Calu3 (cell line): ENCODE data around the gene IPPK. TPM values are rescaled to one million over a fixed set of nuclear protein-coding genes. Genes with fewer than 3 reads are reported as not detected.

ENCODE experiments used
- BruUV-seq: library from RNA; stranded (reverse); fragments of 400-500 nt; replicated peaks from 2 replicates; lab custom pipeline; 2021; lab: Mats Ljungman, UMichigan
- CTCF ChIA-PET: fragments of 300-600 bp; sonication (Branson Sonifier 250); formaldehyde crosslinking; loops from one replicate; lab custom pipeline; 2022; ENCODE audit warnings: antibody characterized with exemption; lab: Charles Lee
- DNase-seq: peaks from one replicate; pipeline ENCODE4 v3.0.0; 2022
- H3K27ac Mint-ChIP-seq: one replicate; pipeline ENCODE4 v1.8.0; 2022; ENCODE audit warnings: mixed read lengths; ENCODE audit not compliant: unreplicated experiment
- H3K27me3 Mint-ChIP-seq: one replicate; pipeline ENCODE4 v1.8.0; 2022; ENCODE audit warnings: mixed read lengths; ENCODE audit not compliant: unreplicated experiment
- H3K36me3 Mint-ChIP-seq: one replicate; pipeline ENCODE4 v1.8.0; 2022; ENCODE audit warnings: mild to moderate bottlenecking, moderate library complexity, mixed read lengths; ENCODE audit not compliant: insufficient read depth, unreplicated experiment
- H3K4me1 Mint-ChIP-seq: one replicate; pipeline ENCODE4 v1.8.0; 2022; ENCODE audit warnings: mild to moderate bottlenecking, low read depth, mixed read lengths; ENCODE audit not compliant: unreplicated experiment
- H3K4me3 Mint-ChIP-seq: one replicate; pipeline ENCODE4 v1.8.0; 2022; ENCODE audit warnings: mild to moderate bottlenecking, low read depth, moderate library complexity, mixed read lengths; ENCODE audit not compliant: unreplicated experiment
- H3K9me3 Mint-ChIP-seq: one replicate; pipeline ENCODE4 v1.8.0; 2022; ENCODE audit warnings: low read depth, mixed read lengths; ENCODE audit not compliant: unreplicated experiment
- CTCF ChIP-seq: fragments of 200-600 bp; IDR thresholded peaks from one replicate; pipeline ENCODE4 v1.8.0; 2022; ENCODE audit warnings: antibody characterized with exemption; ENCODE audit not compliant: unreplicated experiment
- intact Hi-C: fragments of 100-400 bp; cut with micrococcal nuclease; formaldehyde crosslinking; loops from one replicate; pipeline ENCODE4 v1.10.0; 2022; ENCODE audit not compliant: unreplicated experiment
- total RNA-seq: library from RNA; stranded (reverse); gene quantifications from 2 replicates; pipeline ENCODE4 v1.2.3, GENCODE V29; 2022

Gene IPPK
- total RNA-seq, 1 experiment from 2014 or later, result 8.9 TPM

DNA sequence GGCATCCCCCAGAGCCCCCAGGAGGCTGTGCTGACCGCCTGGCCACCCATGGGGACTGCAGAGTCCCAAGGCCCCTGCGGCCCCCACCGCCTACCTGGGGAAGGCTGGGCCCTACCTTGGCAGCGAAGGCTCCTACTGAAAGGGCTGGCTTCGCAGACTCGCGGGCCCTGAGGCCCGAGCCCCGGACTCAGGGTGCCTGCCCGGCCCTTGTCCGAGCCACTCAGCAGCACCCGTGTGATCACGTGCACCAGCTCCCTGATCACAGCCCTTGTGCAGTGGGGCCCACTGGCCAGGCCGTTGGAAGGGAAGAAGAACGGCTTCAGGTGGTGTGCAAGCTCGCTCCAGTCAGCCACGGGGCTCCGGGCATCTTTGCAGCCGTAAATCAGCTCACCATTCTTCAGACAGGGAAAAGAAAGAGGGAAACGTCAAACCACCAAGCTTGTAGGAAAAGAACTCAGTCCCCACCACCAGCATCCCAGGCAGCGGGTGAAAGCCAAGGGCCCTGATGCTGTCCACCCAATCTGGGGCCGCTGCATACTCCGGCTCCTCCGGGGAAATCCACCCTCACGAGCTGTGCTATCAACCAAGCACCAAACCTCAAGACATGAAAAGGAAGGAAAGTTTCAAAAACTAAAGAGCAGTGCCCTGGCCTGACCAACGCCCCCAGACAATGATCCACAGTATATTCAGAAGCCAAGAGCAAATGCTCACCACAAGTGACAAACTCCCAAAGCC is 31.9 kb downstream of the IPPK start:
- no peaks in the 10 kb centered on the region for H3K4me1 Mint-ChIP-seq
- H3K27ac Mint-ChIP-seq, result no peak overlapping the region
- CTCF ChIA-PET, result no interaction called here
- no TSS peak for BruUV-seq
- peaks cover 19% of the 10 kb centered on the region for H3K36me3 Mint-ChIP-seq
- no peak for DNase-seq
- no peaks in the 10 kb centered on the region for H3K9me3 Mint-ChIP-seq
- TF ChIP-seq CTCF, result no peak
- no peak overlapping the region for H3K4me3 Mint-ChIP-seq
- no peaks in the 10 kb centered on the region for H3K27me3 Mint-ChIP-seq
- intact Hi-C loops, result loop anchor here (10.0 kb wide), 1 partner anchor 313 kb away; the partner anchor contains the start of genes CENPP and NOL8

GRCh38 chr9:92637326-92637725 is 32.6 kb downstream of the IPPK start:
- H3K27ac Mint-ChIP-seq, result no peak overlapping the region
- H3K4me1 Mint-ChIP-seq, result no peaks in the 10 kb centered on the region
- peaks cover 19% of the 10 kb centered on the region for H3K36me3 Mint-ChIP-seq
- no peak for DNase-seq
- BruUV-seq, result no TSS peak
- H3K27me3 Mint-ChIP-seq, result no peaks in the 10 kb centered on the region
- no peak overlapping the region for H3K4me3 Mint-ChIP-seq
- no peak for TF ChIP-seq CTCF
- H3K9me3 Mint-ChIP-seq, result no peaks in the 10 kb centered on the region
- intact Hi-C loops, result loop anchor here (10.0 kb wide), 1 partner anchor 313 kb away; the partner anchor contains the start of genes CENPP and NOL8
- CTCF ChIA-PET, result no interaction called here

GRCh38 chr9:92636627-92637026 is 33.3 kb downstream of the IPPK start:
- CTCF ChIA-PET, result no interaction called here
- no TSS peak for BruUV-seq

GRCh38 chr9:92635760-92636159 is 34.2 kb downstream of the IPPK start:
- Mint-ChIP-seq H3K4me3 (no peak overlapping the region), H3K27me3 (no peaks in the 10 kb centered on the region), H3K9me3 (no peaks in the 10 kb centered on the region), H3K27ac (no peak overlapping the region), H3K36me3 (peaks cover 19% of the 10 kb centered on the region), H3K4me1 (no peaks in the 10 kb centered on the region)
- intact Hi-C loops, result loop anchor here (10.0 kb wide), 1 partner anchor 311 kb away; the partner anchor contains the start of genes CENPP and NOL8
- TF ChIP-seq CTCF, result no peak
- DNase-seq, result no peak
- CTCF ChIA-PET, result no interaction called here
- BruUV-seq, result no TSS peak

More at GRCh38 chr9:92636627-92637026, 33.3 kb downstream of the IPPK start:
- no peak for DNase-seq
- H3K27me3 Mint-ChIP-seq, result no peaks in the 10 kb centered on the region
- no peaks in the 10 kb centered on the region for H3K9me3 Mint-ChIP-seq
- peaks cover 19% of the 10 kb centered on the region for H3K36me3 Mint-ChIP-seq
- H3K27ac Mint-ChIP-seq, result no peak overlapping the region
- intact Hi-C loops, result loop anchor here (10.0 kb wide), 1 partner anchor 312 kb away; the partner anchor contains the start of genes CENPP and NOL8
- H3K4me3 Mint-ChIP-seq, result no peak overlapping the region
- no peak for TF ChIP-seq CTCF
- no peaks in the 10 kb centered on the region for H3K4me1 Mint-ChIP-seq
